GM19438 (cell line): ENCODE data around the gene CDC6.
A peak's percentile ranks its signal among the peaks of the same experiment; 100 is the strongest.

Experiments
- ATAC-seq: cut with Tn5 transposase; IDR thresholded peaks from one replicate; pipeline ENCODE4 v1.9.1; 2021; ENCODE audit warnings: low read depth; ENCODE audit not compliant: unreplicated experiment

Gene CDC6

DNA sequence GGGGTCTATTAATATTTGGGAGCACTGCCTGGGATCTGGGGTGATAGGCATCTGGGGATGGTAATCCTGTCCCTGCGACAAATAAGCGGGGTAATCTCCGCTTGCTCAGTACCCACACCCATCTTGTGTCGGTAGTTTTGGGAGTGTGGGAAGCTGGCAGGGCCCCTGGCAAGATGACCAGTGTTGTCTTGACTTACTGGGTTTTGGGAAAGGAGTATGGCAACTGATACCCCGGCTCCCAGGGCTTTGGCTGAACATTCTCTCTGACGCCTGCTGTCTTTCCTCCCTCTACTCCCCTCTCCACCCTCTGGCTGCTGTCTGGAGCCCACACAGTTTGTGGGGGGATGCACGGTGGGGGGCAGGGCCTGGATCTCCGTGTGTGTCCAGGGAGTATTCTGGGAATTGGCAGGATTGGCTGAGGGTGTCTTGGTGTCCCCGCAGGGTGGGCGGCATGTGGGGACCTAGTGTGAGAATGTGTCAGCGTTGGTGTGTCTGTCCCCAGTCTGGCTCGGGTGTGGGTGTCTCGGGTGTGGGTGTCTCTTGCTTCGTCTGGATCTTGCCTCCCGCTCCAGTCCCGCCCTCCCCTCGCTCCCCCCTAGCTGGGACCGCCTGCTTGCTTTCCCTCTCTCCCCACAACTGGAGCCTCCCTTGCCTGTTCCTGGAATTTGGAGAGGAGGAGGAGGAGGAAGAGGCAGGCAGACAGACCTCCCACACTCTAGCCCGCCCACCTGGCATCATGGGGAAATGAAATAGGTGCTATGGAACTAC lies 33.3 kb downstream of the CDC6 start:
- ATAC-seq = no peak

DNA sequence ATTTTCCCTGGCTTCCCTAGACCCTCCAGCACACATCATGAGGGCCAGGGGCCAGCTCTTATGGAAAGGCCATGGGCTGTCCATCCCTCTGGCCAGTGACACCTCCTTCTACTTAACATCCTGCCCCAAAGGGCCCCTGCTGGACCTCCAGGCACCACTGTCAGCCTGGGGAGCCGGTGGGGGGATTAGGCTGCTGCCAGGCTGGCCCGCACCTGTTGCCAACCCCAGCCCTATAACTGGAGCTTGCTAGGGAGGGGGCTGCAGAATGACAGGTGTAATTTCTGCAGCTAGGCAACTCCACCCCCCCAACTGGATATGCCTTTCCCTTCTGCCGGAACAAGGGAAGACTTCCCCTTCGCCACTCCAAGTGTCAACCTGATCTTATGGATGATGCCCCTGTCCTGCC lies 33.8 kb downstream of the CDC6 start:
- ATAC-seq = no peak

DNA sequence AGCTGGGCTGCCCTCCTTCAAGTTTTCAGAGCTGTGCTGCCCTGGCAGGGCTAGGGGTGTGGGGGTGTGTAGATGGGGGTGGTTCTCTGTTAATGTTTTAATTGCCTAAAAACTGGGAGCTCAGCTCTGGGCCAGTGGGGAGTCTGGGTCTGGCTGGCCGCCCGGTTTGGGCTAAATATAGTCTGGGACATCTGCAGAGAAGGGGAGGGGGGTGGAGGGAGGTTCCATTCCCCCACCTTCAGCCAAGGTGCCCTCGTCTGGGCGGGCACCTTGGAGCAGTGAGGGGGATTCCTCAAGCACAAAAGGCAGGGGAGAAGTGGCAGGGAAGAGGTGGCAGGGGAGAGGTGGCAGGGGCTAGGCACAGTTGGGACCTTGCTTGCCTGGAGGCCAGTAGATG lies 34.3 kb downstream of the CDC6 start:
- peak; percentile 0 for ATAC-seq

DNA sequence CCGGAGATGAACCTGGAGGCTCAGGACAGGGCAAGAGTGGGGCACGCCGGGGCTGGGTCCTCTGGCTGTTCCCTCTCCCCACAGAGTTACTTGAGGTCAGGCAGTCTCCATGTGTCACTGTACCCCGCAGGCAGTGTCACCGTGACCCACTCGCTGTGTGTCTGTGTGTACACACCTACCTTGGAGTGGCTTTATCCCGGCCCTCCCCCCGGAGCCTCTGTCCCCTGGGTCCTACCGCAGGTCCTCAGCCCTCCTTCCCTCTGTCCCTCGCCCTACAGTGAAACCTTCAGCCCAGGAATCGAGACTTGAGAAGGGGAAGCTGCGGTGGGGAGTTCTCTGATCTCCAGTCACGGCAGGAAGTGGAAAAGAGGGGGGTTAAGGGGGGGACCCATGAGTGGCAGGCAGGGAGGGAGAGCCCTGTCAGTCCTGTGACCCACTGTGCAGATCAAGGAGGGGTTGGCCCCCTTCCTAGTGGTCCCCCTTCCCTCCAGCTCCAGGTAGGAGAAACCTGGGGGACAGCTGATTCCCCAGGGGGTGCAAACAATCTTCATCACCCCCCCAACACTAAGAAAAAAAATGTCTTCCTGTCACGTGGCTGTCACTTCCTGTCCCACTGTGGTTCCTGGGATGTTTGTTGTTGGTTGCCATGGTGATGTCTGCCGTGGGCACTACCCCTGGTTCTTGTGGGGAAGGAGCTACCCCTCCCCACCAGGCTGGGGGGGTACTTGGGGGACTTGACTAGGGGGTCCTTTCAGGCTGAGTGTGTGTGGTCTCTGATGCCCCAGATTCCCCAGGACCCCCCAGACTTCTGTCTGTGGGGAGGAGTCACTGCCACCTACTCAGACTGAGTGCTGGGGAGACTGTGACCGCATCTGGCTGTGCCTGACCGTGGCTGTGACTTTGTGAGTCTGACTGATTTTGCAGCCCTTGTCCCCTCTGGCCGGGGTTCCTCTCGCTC lies 35.0 kb downstream of the CDC6 start:
- ATAC-seq = peak; percentile 37

DNA sequence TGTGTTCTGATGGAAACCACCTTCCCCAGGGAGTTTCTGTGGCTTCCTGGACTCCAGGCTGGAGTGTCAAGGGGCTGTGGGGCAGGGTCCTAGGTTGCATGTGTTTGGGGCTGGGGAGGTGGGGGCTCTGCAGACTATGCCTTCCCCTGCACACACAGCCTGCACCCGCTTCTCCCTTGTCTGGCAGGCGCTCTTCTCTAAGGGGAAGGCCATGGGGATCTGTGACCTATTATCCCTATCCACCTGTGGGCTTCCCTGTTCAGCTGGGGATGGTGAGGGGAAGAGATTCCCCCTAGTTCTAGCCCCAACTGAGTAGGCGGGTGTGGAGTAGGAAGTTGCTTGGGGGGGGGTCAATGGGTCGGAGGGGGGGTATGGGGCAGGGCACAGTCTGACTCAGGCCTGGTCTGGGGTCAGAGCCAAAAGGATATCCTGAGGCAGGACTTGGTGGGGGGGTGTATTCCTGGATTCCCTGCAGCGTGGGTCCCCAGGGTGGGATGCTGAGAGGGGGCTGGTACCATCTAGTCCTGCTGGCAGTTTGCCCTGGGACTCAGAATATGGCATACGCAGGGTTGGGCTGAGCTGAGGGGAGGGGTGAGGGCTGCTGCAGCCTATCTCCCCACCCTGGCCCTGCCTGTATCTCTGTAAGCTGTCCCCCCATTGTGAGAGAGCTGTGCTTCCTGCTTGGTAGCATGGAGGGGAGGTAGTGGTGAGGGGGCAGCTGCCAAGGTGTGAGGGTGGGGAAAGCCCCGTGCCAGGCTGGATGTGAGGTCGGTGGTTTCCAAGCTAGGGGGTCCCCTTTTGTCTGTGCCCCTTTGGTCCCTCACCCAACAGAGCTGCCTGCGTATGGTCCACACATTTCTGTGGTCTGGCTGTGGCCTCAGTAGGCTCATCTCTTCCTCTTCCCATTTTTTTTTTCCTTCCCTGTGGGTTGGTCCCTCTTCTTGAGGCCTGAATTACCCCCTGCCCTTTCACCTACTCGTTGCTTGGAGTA lies 36.0 kb downstream of the CDC6 start:
- no peak for ATAC-seq

DNA sequence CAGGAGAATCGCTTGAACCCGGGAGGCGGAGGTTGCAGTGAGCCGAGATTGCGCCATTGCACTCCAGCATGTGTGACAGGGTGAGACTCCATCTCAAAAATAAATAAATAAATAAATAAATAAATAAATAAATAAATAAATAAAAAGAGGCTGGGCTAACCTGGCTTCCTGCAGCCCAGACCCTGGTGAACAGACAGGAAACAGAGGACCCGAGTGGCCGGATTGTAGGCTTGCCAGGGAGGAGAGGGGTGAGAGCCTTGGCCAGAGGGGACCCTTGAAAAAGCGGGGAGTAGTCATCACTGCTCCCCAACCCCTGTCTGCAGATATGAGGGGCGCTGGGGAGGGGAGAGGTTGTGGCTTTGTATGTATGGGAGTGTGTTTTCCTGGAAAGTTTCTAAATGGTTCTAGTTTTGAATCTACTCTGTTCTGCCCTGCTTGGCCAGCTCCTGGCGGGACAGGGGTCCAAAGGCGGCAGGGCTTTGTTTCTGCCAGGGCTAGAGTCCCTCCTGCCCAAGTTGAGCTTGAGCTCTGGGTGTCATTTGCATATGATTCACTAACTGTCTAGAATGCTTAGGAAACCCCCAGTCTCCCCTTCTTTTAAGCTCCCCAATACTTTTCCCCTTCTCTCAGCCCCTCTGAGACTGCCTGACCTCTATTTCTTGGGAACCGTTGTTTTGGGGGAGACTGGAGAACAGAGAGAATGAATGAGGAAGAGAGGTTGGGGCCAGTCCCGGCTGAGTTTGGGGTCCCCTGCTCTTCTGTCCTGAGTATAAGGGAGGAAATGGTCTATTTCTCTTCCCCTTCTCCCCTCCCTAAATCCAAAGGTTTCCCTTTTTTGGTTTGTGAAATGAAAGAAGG lies 37.7 kb downstream of the CDC6 start:
- no peak for ATAC-seq

DNA sequence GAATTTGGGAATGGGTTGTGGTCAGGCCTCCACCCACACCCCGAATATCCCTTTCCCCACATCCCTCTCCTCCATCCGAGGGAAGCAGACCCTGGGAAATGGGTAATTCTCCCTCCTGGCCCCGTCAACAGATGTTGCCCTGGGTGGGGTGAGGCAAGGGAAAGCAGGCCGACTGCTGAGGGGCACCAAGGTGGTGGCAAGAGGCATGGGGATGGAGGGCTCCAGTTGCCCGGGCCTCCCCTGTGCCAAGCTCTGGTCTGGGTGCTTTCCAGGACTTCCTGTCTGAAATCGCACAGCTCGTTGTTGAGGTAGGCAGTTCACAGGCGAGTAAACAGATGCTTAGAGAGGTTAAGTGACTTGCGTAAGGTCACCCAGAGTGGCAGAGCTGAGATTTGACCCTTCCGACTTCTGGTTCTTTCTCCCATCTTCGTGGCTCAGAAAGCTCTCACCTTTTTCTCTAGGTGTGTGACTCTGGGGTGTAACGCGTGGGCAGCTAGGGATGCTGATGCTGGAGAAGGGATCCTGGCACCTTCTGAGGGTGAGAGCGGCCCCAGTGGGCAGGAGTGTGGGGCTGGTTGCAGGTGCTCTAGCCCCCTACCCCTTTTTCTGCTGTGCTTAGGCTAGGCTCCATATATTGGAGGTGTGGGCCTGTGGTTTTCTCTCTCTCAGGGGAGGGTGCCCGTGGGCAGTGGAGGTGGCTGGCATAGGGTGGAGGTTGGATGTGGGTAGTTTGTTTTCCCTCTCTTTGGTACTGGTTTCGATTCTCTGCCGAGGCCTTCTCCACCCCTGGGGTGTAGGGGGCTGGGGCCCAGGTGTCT lies 38.5 kb downstream of the CDC6 start:
- ATAC-seq = no peak

DNA sequence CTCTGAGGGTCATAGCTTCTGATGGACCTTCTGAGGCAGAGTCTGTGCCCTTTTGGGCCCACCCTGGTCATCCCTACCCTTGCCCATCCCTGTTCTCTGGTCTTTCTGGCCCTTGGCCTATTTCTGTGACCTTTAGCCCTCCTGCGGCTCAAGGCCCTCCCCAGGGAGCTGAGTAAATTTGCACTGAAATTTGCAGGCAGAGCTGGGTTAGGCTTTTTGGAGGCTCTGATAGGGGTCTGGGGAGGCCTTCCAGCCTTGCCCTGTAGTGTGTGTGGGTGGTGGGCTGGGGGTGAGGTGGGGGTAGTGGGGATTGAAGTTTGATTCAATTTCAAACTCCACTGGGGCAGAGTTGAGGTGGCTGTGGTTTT lies 39.1 kb downstream of the CDC6 start:
- no peak for ATAC-seq

DNA sequence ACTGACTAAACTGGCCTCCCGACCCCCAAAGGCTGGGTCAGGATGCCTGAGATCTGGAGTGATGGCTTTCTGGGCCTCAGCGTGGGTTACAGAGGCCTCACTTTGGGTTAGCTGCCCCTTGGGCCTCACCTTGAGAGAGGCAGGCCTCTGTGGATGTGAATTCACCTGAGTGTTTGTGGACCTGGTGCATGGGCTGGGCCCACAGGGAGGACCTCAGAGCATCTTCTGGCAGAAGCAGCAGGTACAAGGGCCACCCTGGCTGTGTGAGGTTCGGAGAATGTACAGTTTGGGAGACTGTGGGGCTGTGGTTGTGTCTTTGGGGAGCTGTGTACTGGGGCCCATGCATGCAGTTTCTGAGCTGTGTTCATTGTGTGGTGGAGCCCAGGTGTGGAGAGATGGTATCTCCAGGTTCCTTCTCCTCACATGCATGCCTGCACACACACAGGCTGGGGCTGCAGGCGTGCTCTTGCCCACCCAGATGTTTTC lies 39.6 kb downstream of the CDC6 start:
- no peak for ATAC-seq

DNA sequence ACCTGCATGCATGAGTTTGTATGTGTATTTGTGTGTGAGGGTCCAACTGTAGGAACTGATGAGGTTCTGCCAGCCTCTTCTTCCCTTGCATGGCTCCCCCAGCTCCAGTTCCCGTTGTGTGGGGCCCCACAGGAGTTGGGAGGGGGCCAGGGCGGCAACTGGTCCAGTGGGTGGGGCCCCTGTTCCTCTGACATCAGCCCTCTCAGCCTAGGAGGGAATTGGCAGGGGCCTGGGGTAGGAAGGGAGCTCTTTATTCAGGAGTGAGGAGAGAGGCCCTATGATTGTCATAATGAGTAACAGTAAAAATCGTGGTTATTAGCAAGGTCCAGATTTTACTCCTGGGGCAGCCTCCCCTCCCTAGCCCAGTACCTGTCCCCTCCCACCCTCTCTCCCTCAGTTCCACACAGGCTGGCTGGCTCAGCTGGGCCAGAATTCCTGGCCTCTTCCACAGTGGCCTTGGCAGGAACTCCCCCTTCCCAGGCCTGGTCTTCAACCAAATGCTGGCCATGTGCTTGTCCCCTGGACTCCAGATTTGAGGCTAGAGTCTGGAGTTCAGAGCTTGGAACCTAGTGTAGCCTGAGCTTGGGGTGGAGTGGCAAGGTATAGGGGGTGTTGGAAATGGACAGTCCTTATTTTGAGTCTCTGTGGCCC lies 40.2 kb downstream of the CDC6 start:
- no peak for ATAC-seq

DNA sequence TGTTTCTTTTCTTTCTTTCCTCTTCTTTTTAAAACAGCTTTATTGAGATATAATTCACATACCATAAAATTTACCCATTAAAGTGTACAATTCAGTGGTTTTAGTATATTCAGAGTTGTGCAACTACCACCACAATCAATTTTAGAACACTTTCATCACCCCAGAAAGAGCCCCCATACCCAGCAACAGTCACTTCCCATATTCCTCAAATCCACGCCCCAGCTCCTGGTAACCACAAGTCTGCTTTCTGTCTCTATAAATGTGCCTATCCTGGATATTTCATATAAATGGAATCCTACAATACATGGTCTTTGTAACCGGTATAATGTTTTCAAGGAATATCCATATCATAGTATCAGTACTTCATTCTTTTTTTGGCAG lies 40.7 kb downstream of the CDC6 start:
- ATAC-seq = no peak

DNA sequence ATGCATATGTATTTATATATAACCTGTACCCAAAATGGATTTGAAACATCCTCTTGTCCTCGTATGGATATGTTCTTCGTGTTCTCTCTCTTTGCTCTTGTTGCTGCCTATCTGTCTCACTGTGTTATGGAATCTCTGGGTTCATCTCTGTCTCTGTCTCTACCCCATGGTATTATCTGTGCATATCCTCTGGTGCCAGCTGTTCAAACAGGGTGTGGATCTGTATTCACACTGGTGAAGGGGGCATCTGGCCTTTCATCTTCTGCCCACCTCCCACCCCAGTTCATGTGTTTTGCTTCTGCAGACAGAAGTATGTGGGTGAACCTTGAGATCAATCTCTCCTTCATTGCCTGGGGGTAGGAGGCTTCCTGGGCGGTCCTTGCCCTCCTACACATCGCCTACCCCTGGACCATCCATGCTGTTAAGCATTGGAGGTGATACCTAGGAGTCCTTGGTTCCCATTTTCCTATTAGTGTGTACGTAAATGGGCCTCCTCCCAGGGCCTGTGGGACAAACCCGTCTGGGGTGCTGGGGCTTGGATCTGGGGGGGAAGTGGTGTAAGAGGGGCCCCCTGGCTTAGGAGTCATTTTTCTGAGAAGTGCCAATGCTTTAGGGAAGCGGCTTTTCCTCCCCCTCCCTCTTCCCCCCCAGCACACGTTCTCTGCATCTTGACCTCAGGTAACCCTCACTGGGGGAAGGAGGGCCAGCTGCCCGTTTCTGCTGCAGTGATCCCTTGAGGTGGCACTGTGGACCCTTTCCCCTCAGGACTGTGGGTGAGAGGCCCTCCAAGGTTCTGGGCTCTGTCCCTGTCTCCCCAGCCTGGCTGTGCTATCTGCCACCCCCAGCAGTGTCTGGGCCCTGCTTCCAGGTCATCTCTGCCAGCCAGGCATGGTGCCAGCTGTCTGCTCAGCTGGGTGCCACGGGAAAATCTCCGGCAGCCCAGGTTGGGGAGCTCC lies 42.4 kb downstream of the CDC6 start:
- no peak for ATAC-seq

DNA sequence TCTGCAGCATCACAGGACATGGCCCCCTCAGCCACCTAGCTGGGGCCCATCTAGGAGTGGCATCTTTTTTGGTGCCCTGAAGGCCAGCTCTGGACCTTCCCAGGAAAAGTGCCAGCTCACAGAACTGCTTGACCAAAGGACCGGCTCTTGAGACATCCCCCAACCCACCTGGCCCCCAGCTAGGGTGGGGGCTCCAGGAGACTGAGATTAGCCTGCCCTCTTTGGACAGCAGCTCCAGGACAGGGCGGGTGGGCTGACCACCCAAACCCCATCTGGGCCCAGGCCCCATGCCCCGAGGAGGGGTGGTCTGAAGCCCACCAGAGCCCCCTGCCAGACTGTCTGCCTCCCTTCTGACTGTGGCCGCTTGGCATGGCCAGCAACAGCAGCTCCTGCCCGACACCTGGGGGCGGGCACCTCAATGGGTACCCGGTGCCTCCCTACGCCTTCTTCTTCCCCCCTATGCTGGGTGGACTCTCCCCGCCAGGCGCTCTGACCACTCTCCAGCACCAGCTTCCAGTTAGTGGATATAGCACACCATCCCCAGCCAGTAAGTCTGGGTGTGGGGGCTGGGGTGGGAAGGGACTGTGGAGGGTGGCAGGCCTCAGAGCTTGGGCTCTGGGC lies 43.3 kb downstream of the CDC6 start:
- no peak for ATAC-seq

DNA sequence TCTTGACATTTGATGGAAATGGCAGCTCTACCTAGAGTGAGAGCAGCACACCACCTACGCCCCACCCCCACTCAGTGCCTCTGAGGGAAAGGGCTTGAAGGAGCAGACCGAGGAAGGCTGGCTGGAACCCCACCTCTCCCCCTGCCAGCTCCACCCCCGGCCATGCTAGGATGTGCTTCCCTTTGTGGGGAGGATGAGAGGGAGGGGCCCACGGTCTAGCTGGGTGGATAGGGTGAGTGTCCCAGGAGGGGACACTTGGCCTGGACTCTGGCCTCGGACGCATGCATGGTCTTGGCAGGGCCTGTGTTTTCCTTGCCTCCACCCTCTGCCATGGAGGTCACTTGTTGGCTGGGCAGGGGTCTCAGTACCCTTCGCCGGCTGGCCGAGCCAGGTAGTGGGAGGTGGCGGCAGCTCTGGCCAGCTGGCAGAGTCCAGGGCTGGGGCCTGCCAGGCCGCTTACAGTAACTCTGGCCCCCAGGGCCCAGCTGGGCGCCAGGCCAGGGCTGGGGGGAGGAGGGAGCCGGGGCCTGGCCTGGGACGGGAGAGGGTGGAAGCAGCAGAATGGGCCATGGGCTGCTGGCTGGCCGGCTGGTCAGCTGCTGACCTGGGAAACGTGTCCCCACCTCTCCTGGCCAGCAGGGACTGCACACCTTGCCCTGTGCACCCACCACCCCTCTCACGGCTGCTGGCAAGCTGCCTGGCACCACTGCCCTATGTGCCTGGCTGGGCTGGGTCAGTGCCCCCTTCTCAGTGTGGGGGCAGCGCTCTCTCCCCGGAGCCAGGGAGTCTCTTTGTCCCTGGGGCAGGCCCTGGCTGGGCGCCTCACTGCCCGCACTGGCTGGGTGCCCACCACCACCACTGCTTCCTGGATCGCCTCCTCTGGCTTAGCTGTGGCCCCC lies 44.3 kb downstream of the CDC6 start:
- ATAC-seq = no peak

DNA sequence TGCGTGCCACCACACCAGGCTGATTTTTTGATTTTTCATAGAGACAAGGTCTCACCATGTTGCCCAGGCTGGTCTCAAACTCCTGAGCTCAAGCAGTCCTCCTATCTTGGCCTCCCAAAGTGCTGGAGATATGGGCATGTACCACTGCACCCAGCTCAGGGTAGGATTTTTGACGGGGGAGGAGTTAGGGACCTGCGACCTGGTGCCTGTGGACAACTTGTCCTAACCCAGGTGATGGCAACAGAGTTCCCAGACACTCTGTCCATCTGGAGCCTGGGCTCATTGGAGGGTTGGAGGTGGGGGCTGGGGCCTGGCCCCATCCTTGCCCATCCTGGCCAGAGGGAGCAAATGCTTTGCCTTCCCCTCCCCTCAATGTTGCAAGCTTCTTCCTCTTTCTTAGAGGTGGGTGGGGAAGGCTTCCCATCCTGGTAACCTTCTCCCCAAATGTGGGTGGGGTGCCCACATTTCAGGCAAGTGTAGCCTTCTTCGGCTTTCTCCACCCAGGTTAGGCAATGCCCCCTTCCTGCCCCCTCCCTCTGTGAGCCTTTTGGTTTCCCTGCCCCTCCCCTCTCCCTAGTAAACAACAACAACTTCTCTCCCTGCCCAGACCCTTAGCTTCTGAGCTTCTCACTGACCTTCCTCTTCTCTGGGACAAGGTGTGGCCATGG lies 46.2 kb downstream of the CDC6 start:
- ATAC-seq = no peak
